HL-60 (cell line): ENCODE results near the gene TIMP4.

Experiments used
- DNase-seq, 2 experiments: peaks; one replicate each; pipeline ENCODE4 v3.0.0-alpha.2; 2010 to 2020; ENCODE audit warnings: low read depth in 1 of 2, low spot score in 1 of 2
- H3K27ac ChIP-seq: fragments of 250-450 bp; sonication (Bioruptor Pico); replicated peaks from 2 replicates; pipeline ENCODE4 v1.5.1; 2020; ENCODE audit warnings: mild to moderate bottlenecking, moderate library complexity
- H3K27me3 ChIP-seq: fragments of 250-450 bp; sonication (Bioruptor Pico); 2 replicates; pipeline ENCODE4 v1.5.1; 2021; ENCODE audit warnings: mild to moderate bottlenecking, moderate library complexity; ENCODE audit not compliant: insufficient read depth, poor library complexity, severe bottlenecking
- H3K4me3 ChIP-seq: replicated peaks from 2 replicates; pipeline ENCODE4 v1.5.1; 2011; ENCODE audit warnings: mild to moderate bottlenecking, control low read depth, low read length; ENCODE audit not compliant: insufficient read depth
- CTCF ChIP-seq: IDR thresholded peaks from one replicate; pipeline ENCODE4 v1.5.1; 2011; ENCODE audit warnings: low read length, control low read depth, inconsistent platforms; ENCODE audit not compliant: insufficient read depth
- GABPA ChIP-seq: IDR thresholded peaks from 2 replicates; pipeline ENCODE4 v1.6.1; 2012; ENCODE audit warnings: low read depth
- POLR2AphosphoS5 ChIP-seq: IDR thresholded peaks from 2 replicates; pipeline ENCODE4 v1.6.1; 2012; ENCODE audit warnings: low read depth
- SPI1 ChIP-seq: IDR thresholded peaks from 2 replicates; pipeline ENCODE4 v1.6.1; 2012; ENCODE audit warnings: low read depth, mild to moderate bottlenecking, borderline replicate concordance
- TF ChIP-seq, protein P1 (sequence below): IDR thresholded peaks from 2 replicates; pipeline ENCODE4 v1.6.1; 2012; ENCODE audit warnings: low read depth; ENCODE audit not compliant: insufficient replicate concordance

TIMP4 gene

GRCh38 chr3:12185172-12185710 lies 26.5 kb upstream of the TIMP4 start:
- Histone ChIP-seq H3K4me3 (no peak overlapping the region), H3K27ac (no peak overlapping the region), H3K27me3 (no peaks in the 10 kb centered on the region)
- DNase-seq: no peak
- no peak for TF ChIP-seq SPI1
- TF ChIP-seq, protein P1, sequence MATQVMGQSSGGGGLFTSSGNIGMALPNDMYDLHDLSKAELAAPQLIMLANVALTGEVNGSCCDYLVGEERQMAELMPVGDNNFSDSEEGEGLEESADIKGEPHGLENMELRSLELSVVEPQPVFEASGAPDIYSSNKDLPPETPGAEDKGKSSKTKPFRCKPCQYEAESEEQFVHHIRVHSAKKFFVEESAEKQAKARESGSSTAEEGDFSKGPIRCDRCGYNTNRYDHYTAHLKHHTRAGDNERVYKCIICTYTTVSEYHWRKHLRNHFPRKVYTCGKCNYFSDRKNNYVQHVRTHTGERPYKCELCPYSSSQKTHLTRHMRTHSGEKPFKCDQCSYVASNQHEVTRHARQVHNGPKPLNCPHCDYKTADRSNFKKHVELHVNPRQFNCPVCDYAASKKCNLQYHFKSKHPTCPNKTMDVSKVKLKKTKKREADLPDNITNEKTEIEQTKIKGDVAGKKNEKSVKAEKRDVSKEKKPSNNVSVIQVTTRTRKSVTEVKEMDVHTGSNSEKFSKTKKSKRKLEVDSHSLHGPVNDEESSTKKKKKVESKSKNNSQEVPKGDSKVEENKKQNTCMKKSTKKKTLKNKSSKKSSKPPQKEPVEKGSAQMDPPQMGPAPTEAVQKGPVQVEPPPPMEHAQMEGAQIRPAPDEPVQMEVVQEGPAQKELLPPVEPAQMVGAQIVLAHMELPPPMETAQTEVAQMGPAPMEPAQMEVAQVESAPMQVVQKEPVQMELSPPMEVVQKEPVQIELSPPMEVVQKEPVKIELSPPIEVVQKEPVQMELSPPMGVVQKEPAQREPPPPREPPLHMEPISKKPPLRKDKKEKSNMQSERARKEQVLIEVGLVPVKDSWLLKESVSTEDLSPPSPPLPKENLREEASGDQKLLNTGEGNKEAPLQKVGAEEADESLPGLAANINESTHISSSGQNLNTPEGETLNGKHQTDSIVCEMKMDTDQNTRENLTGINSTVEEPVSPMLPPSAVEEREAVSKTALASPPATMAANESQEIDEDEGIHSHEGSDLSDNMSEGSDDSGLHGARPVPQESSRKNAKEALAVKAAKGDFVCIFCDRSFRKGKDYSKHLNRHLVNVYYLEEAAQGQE: no peak
- TF ChIP-seq GABPA: no peak
- TF ChIP-seq CTCF: no peak
- TF ChIP-seq POLR2AphosphoS5: no peak

- TF ChIP-seq GABPA: no peak
- TF ChIP-seq SPI1: no peak
- TF ChIP-seq, protein P1: no peak
- no peak for TF ChIP-seq CTCF
- TF ChIP-seq POLR2AphosphoS5: no peak
- DNase-seq: no peak
- Histone ChIP-seq H3K4me3 (no peak overlapping the region), H3K27ac (no peak overlapping the region), H3K27me3 (no peaks in the 10 kb centered on the region)
These were observed 25.8 kb upstream of the TIMP4 start for GRCh38 chr3:12184541-12184940.

GRCh38 chr3:12182687-12183441 lies 24.2 kb upstream of the TIMP4 start:
- Histone ChIP-seq H3K27me3 (no peaks in the 10 kb centered on the region), H3K27ac (no peak overlapping the region), H3K4me3 (no peak overlapping the region)
- DNase-seq: no peak
- TF ChIP-seq, protein P1: no peak
- TF ChIP-seq CTCF (no peak), GABPA (no peak), SPI1 (no peak), POLR2AphosphoS5 (no peak)
